Activated naive CD8-positive, alpha-beta T cell treated with anti-CD3 and anti-CD28 coated beads, Interleukin-2, amount 50 U/mL, for 16 hours (primary cell): ENCODE measurements around the gene AHNAK.
"Not testable (repeated sequence)": the region's sequence is repeated elsewhere in the genome, so short reads cannot be mapped to it uniquely, and the experiment has no call there.

Source experiments
- DNase-seq: peaks from one replicate; pipeline ENCODE4 v3.0.0-alpha.2; 2020; ENCODE audit warnings: low read depth, low spot score

AHNAK gene

GRCh38 chr11:62546244-62546928 is at the start of gene AHNAK:
TSS of gene AHNAK (minus strand) at chr11:62546806. CDS start at chr11:62536098, 10,708 bp downstream.
- no peak for DNase-seq

- no peak for DNase-seq
Measured at GRCh38 chr11:62595124-62595523, 48.5 kb upstream of the AHNAK start.

- no peak for DNase-seq
Measured at GRCh38 chr11:62593434-62594044, 46.9 kb upstream of the AHNAK start.

GRCh38 chr11:62592989-62593421 is 46.4 kb upstream of the AHNAK start:
- no peak for DNase-seq

GRCh38 chr11:62592146-62592815 is 45.7 kb upstream of the AHNAK start:
- DNase-seq = no peak

GRCh38 chr11:62591448-62592145 is 45.0 kb upstream of the AHNAK start, which contains the start of gene TUT1:
TSS of gene TUT1 (minus strand) at chr11:62591523. CDS start at chr11:62591485, 38 bp downstream.
- peak; percentile 87 for DNase-seq

- no peak for DNase-seq
Measured at GRCh38 chr11:62588966-62589637, 42.5 kb upstream of the AHNAK start.

GRCh38 chr11:62585356-62585755 is 38.8 kb upstream of the AHNAK start:
- DNase-seq = not testable (repeated sequence)

GRCh38 chr11:62581735-62582134 is 35.1 kb upstream of the AHNAK start:
- not testable (repeated sequence) for DNase-seq

GRCh38 chr11:62580959-62581715 is 34.5 kb upstream of the AHNAK start:
- no peak for DNase-seq

GRCh38 chr11:62579252-62579651 is 32.6 kb upstream of the AHNAK start:
- DNase-seq = no peak

GRCh38 chr11:62578541-62578940 is 31.9 kb upstream of the AHNAK start:
- DNase-seq = no peak

- DNase-seq = no peak
Measured at GRCh38 chr11:62577046-62577714, 30.6 kb upstream of the AHNAK start.

GRCh38 chr11:62575837-62576236 is 29.2 kb upstream of the AHNAK start:
- no peak for DNase-seq

- no peak for DNase-seq
Measured at GRCh38 chr11:62575156-62575555, 28.6 kb upstream of the AHNAK start.

GRCh38 chr11:62574363-62575071 is 27.9 kb upstream of the AHNAK start:
- DNase-seq = no peak

- DNase-seq = peak; percentile 93
Measured at GRCh38 chr11:62573592-62574362, 27.2 kb upstream of the AHNAK start, which contains the start of gene EEF1G. TSS of gene EEF1G (minus strand) at chr11:62573891. CDS start at chr11:62573842, 49 bp downstream.

- no peak for DNase-seq
Measured at GRCh38 chr11:62573006-62573591, 26.5 kb upstream of the AHNAK start.
